RPMI8226 (cell line): ENCODE data around the gene SMYD5.

Experiments
- DNase-seq: peaks from one replicate; pipeline ENCODE4 v3.0.0-alpha.2; 2015

SMYD5 gene

DNA sequence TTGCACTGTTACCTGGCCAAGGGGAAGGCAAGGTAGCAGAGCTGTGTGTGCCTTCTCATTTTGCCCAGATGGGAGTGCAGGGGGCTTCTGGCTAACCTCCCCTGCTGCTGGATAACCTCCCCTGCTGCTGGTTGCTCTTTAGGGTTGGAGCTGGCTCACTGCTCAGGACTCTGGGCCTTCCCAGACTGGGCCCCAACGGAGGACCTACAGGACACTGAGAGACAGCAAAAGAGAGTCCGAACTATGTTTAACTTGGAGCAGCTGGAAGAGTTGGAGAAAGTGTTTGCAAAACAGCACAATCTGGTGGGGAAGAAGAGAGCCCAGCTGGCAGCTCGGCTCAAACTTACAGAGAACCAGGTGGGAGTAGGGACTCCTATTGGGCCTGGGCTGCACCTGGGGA lies 5.8 kb upstream of the SMYD5 start:
- DNase-seq = peak; percentile 41

DNA sequence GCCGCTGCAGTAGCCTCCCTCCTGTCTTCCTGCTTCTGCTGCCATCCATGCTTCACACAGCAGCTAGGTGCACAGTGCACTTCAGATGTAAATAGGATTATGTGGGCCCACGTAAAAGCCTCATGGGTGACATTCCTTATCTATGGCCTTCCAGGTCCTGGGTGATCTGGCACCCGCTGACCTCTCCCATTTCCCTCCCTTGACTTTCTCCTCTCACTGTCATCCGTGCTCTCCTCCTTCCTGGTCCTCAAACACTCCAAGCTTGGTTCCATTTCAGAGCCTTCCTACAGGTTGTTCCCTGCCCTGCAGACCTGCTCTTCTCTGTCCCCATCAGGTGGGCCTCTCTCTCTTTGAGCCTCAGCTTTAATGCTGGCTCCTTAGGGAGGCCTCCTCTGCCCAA lies 4.0 kb upstream of the SMYD5 start:
- DNase-seq = no peak

DNA sequence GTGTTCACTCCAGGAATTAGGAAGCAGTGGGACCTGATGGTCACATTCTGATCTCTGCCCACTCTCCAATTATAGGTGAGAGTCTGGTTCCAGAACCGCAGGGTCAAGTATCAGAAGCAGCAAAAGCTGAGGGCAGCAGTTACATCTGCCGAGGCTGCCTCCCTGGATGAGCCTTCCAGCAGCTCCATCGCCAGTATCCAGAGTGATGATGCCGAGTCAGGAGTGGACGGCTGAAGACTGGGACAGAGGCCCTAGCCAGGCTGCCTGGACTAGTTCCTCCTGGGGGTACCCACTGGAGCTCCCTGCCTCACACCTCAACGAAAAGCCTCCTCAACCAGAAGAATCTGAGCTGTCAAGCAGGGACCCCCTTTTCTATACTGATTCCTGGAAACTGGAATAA lies 3.3 kb upstream of the SMYD5 start:
- no peak for DNase-seq

DNA sequence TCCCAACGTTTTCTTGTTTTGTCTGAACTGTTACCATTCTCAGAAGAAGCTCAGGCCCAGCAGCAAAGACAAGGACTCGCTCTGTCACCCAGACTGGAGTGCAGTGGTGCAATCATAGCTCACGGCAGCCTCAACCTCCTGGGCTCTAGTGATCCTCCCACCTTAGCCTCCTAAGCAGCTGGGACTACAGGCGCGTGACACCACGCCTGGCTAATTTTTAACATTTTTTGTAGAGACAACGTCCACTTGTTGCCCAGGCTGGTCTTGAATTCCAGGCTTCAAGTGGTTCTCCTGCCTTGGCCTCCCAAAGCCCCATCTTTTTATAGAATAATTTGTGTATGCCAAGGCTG lies 2.0 kb upstream of the SMYD5 start:
- no peak for DNase-seq

DNA sequence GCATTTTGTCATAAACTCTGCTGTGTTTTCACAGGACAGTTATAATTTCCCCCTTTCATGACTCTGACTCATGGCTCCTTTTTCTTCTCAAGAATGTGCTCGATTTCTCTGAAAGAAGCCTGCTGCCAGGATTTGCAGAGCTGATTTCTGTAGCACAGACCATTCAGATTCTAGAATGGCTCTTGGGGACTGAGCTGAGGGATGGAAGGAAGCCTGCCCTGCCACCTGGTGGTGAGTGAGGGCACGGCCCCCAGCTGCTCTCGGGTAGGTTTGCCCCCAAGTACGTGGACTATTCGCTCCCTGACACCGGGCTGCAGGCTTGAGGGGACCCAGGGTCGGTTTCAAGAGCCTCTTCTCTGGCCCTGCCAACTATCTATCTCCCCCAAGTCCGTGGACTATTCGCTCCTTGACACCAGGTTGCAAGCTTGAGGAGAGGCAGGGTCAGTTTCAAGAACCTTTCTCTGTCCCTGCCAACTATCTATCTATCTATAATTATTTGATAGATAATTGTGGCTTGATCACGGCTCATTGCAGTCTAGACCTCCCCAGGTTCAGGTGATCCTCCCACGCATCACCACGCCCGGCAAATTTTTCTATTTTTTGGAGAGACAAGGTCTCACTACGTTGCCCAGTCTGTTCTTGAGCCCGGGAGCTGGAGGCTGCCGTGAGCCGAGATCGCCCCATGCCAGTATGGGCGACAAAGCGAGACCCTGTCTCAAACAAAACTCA lies 1.4 kb upstream of the SMYD5 start:
- peak; percentile 78 for DNase-seq

DNA sequence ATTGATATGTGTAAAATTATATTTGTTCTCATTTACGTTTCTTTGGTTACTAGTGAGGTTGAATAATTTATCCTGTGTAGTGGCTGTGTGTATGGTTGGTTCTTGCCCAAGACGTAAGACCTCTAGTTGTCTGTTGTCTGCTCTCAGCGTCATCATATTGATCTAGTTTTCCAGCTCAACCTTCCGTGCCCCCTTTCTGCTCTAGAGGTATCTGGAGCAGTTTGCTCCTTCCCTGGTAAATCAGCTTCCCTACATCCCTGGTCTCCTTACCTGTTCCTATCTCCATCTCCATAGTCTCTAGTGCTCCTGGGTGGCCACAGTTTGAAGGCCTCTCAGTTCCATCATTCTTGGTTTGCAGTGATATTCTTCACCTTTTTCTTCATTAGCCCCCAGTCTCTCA lies 1.2 kb downstream of the SMYD5 start:
- DNase-seq = no peak

DNA sequence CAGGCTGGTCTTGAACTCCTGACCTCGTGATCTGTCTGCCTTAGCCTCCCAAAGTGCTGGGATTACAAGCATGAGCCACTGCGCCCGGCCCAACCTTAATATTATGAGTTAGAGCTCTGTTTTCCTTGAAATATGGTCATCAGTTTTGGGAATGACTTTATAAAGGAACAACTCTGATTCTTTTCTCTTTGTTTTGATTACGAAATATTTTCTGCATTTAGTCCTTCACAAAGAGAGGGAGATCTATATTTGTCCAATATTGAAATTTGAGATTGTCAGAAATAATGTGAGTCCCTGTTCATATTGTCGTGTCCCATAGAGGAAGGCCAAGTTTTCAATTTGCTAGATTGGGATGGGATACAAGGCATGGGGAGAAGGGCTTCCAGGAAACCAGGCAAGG lies 3.1 kb downstream of the SMYD5 start:
- no peak for DNase-seq

DNA sequence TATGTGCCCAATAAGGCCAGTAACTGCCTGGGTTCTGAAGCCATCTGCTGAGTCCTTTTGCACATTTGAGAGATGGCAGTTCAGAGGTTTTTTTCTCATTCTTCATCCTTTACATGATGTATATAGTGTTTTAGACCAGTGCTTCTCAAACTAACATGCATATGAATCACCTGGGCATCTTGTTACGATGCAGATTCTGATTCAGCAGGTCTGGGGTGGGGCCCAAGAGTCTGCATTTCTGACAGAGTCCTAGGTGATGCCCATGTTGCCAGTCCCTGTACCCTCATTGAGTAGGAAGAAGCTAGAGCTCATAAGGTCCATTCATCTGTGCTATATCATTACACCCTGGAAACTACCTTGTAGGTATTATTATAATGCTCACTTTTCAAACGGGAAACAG lies 3.8 kb downstream of the SMYD5 start:
- no peak for DNase-seq

DNA sequence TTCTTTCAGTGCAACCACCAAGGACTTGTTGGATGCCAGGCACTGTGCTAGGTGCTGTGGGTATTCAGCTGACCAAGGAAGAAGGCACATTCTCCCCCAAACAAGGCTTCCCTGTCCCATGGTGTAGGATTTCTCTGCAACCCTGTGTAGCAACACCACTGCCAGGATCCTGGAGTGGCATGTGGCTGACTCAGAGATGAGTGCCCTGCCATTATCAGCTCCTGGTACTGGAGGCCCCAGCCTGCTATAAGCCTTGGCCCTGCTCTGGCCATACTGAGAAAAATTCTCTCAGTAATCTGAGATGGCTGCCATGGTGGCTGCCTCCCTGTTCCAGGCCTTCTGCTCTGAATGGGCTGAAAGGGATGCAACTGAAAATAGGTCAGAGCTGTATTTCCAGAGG lies 4.3 kb downstream of the SMYD5 start:
- no peak for DNase-seq

DNA sequence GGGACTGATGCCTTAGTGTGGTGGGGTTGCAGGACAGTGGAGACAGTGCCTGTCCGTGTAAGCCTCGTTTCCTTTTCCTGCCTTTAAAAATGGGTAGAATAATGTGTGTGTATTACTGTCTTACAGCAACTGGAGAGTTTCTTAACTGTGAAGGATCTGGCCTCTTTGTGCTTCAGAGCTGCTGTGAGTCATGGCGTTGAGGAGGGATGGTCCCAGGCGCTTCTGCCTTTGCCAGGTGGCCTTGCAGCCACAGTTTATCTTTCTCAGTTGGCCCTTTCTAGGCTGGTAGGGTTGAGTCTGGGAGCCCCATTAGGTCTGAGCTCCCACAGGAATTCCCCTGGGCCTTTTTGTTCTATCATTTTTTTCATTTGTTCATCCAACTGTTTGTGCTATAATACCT lies 9.8 kb downstream of the SMYD5 start:
- DNase-seq = no peak

DNA sequence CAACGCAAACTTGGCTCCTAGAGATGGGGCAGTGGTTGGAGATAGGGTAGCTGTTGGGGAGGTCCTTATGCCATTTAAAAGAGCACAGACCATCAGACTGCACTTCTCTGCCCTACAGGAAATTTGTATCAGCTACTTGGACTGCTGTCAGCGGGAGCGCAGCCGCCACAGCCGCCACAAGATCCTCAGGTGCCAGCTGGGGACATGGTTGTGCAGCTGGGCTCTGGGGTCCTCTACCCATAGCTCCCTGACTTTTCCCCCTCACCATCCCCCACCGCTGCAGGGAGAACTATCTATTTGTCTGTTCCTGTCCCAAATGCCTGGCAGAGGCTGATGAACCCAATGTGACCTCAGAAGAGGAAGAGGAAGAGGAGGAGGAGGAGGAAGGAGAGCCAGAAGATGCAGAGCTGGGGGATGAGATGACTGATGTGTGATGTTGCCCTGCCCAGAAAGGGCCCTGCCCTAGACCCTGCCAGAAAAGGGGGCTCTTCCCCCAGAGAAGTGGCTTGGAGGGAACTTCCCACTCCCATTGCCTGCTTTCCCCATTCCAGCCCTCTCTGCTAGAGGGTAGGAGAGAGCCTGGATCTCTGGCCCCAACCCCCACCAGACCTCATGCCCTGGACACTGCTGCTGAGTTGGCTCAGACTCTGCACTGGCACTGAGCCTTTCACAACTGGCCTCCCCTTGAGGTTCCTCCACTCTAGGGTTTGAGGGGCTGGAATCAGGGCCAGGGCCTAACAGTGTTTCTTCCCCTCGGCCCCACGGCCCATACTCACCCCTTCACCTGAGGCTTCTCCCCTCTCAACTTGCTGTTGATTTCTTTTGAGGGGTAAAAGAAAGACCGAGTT lies 11.7 kb downstream of the SMYD5 start:
- no peak for DNase-seq

DNA sequence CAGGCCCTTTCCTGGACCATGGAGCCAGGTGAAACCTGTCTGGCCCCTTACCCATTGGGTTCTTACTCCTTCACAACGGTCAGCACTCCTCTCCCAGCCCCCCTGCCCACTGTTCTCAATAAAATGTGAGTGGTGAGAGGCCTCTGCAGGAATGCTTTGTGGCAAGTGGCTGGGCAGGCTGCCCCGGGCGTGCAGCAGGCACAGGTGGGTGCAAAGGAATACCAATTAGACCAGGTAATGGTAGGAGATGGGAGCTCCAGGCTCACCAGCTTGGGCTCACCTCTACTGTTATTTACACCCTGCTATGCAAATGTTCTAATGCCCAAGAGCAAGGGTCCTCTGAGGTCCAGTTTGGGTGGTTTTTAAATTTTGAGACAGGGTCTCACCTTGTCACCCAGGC lies 13.0 kb downstream of the SMYD5 start:
- no peak for DNase-seq

DNA sequence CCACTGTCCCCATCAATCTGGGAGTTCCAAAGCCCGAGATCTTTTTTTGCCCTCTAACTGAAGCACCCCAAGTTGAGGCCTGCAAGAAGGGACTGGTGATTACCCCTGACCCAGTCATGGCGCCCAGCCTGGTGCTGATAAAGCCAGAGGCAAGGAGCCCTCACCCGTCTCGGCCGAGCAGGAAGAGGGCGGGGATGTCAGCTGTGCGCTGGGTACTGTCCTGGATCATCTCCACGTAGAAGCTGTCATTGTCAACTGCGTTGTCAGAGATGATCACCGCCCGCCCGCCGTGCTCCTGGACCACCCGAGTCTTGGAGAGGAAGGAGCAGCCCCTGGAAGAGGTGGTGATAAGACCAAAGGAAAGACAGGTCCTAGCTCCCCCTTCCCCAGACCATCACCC lies 14.6 kb downstream of the SMYD5 start:
- DNase-seq = no peak

DNA sequence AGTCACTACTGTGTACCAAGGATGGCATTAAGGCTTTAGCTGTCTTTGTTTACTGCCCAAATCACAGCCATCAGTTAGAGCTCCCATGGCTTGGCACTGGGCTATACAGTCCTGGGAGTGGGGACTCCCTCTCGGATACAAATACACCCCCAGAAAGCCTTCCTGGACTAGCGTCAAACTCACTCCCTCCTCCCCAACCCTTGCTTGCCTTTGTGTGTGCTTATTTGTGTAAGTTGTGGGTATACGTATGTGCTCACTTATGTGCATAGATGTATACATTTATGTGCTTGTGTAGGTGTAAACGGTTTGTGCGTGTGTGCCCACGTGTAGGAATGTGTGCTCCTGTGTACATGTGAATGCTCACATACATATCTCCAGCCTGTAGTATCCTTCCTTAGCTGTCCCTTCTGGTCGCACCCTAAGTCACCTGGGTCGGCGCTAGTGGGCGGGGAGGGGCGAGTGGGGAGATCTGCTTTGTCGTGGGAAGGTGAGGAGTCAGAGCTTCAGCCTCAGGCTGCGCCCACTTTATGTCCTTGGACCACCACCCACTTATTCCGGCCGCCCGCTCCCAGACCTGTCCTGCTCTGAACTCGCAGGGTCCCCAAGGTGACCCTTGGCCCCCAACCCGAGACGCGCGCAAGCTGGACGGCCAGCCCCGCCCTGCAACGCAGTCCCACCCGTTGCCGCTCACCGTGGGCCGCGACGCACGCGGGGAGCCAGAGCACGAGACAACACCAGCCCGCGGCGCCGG lies 18.5 kb downstream of the SMYD5 start:
- peak; percentile 71 for DNase-seq

DNA sequence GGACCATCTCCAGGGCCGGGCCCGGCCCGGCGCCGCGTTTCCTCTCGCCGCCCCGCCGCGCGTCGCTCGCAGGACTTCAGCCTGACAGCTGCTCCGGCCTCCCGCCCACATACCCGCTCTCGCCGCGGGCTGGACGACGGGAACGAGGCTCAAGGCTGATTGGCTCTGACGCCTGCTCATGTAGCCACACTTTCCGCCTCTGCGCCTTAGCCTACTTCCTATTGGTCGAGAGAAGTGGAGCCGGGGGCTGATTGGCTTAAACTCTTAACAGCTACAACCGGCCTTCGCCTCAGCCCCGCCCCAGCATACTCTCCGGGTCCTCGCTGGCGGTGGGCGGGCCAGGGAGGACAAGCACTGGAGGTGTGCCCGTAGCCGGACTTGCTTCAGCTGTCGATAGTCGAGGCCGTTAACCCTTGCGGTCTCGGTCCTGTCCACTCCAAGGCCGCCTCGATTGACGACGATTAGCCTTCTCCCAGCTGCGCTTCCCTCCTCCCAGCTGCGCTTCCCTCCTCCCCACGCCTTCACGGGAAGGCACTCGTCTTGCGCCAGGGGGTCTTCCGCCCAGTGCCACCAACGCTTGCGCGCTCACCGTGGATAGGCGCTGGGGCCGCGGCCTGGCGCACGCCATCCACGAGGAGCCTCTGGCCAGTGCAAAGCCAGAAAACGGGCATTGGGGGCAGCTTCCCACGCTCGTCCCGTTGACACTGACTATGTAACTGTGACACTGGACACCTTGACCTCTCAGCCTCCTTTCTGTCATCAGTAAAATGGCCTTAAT lies 19.3 kb downstream of the SMYD5 start, which contains the start of gene PRADC1:
Gene PRADC1 (minus strand): TSS at position 86 of the 778 bp plus-strand sequence. CDS start 79 bp downstream, at position 7.
- DNase-seq = peak; percentile 99

DNA sequence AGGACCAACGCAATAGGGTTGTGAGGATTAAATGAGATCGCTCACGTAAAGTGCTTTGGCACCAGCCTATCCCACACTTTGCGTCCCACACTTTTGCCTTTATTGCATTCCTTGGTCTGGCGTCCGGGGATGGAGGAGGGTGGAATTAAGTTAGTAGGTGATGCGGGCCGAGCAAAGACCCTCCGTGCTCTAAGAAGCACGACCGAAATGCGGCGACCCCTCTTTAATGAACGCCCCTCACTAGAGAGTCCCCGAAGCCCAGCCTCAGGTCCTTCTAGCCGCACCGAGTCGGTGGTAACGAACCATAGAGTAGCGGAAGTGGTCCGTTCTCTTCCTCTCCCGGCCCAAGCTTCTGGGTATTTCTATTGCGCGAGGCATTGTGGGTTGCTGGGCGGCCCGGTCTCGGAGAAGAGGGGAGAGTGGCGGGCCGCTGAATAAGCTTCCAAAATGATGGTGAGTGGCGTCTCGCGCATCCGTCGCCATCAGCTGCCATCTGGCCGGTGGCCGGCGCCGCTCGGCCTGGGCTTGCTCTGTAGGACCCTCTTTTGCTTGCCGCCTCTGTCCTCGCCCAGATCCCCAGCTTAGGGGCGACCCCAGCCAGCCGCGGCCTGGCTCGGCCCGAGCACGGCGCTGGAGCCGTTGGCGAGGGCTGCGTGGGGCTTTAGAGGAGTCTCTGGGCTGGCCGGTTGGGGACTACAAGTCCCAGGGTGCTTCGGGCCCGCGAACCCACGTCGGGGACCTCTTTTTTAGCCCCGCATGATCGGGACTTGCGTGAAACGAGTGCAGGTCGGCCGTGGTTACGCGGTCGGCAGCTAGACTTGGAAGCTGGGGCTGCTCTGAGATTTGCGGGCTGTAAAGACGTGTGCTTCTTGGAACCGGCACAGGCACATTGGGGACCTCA lies 20.1 kb downstream of the SMYD5 start, which contains the start of gene CCT7:
Gene CCT7 (plus strand): TSS at position 377 of the 901 bp plus-strand sequence. CDS start 71 bp downstream, at position 448.
- peak; percentile 93 for DNase-seq

DNA sequence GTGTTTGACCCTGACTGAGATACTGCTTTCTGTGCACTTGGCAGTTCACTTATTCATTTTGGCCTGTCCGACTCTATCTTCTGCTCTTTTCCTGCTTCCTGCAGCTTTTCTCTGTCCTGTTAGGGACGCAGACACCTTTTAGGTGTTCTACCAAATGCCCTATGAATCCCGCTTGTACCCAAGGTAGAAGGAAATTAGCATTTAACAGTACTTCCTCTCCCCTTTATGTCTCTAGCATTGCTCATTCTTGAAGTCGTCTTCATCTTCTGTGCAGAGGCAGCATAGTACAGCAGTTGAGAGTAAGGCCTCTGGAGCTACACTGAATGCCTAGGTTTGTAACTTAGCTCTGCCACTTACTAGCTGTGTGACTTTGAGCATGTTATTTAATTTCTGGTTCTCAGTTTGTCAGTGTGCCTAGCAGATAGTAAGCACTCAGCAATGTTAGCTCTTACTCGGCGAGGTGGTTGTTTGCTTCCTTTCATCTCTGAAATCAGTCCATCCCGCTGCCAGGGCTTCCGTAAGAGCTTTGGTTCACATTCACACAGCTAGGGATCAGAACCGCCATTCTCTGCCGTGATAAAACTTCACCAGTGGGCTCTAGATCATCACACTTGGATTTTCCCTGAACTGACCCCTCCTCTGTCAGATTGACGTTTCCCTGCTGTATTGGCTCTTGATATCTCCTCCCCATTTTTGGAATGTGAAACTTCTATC lies 21.4 kb downstream of the SMYD5 start:
- no peak for DNase-seq

DNA sequence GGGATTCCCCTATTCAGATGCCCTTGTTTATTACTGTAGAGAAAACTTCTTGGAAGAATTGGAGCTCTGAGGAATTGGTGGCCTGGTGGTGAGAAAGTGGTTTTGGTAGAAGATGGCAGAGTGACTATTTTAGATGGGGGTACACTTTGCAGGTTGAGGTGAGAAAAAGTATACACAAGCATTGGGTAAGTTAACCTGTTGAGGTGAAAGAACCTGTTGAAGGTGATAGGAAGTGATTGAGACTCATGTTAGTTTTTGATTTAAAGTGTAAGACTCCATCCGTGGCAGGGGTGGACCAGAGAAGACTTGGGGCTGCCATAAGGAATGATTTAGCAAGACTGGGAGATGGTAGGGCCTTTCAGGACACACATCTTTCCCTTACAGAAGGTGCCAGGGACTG lies 23.1 kb downstream of the SMYD5 start:
- DNase-seq = no peak

DNA sequence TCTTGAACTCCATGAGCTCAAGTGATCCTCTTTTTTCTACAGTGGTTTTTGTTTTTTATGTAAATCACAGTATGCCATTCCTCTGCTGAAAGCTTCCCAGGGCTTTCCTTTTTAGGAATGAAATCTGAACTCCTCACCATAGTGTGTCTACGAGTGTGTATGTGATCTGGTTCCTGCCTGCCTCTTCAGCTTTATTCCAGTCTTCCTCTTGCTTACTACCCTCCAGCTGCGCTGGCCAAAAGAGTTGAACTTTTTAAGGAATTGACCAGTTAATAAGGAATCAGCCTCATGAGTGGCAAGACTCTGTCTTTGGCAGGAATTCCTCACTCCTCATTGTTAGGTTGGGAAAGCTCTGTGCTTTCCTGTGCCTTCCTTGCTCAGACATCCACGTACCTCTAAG lies 24.1 kb downstream of the SMYD5 start:
- no peak for DNase-seq

DNA sequence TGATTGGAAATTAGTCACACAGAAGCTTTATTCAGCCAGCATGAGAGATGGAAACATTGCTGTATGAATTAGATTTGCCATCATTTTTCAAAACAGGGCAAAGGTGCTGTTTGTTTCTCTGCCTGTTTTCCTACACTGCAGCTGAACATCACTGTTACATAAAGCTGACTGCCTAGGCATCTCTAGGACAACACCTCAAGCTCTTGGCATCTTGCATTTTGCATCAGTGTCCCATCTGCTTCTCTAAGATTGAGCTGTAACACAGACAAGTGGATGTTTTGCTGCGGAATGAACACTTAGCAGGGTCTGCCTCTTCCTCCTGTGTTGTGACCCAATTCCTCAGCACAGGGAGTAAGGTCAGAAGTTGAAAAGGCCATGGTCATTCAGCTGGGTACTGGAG lies 24.9 kb downstream of the SMYD5 start:
- no peak for DNase-seq

DNA sequence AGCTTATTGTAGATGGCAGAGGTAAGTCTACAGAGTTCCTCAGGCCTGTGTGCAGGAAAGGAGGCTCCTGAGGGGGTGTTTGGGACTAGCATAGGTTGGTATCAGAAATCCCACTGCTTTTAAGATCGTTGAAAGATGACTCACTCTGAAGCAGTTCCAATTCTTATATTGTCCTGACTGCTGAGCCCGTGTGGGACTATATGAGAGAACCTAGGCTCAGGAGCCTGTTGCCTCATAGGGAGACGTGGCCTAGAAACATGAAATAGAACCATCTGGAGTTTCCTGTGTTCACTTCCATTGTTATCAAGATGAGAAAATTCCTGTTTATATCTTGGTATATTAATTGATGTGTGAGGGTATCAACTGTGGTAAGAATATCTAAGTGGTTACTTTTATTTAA lies 25.7 kb downstream of the SMYD5 start:
- DNase-seq = no peak
